Fibroblast of skin of left biceps (primary cell): ENCODE measurements around the gene SMARCE1.
"Not testable (repeated sequence)": the region's sequence is repeated elsewhere in the genome, so short reads cannot be mapped to it uniquely, and the experiment has no call there.

Source experiments
- DNase-seq, 2 experiments: peaks; one replicate each; pipeline ENCODE4 v3.0.0-alpha.2; 2013; ENCODE audit warnings: low read depth in 2 of 2

Gene SMARCE1

DNA sequence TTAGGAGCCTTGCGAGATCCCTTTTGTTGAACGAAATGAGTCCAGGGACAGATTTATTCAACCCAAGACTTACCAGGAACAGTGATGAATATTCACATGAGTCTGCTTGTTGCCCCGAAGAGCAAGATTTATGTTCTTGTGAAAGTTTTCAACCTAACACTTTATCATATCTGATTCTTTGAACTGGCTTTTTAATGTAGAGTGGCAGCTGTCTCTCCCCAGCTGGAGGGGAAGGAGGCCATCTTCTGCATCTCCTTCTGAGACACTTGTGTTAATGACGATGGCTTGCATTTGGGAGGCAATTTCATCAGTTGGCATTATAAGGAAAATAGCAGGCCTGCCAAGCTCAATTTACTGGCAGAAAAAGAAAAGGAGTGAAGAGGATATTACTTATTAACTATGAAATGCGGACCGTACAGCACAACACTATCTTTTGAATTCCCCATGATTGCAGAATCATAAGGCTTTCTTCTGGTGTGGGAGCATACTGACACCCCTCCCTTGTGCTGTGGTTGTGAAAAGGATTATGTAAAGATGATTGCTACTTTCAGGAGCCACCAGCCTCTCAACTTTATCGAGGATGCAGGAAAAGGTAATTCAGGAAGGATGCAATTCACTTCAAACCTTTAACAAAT lies 35.7 kb downstream of the SMARCE1 start:
- DNase-seq: no peak

DNA sequence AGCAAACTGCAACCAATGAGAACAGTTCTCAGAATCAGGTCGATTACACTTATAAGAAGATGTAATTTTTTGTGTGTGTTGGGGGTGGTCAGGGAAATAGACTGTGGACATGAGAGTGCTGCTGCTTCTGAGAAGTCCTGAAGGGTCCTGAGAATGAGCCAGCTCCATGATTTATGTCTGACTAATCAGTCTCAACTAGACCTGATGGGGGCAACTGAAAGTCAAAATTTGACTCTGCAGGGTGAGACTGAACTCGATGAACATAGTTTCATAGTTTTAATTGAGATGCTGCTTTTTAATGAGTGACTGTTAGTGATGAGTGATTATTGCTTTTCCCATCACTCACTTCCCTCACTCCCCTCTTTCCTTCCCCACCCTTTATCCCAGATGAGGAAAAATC lies 37.3 kb downstream of the SMARCE1 start:
- DNase-seq: no peak

DNA sequence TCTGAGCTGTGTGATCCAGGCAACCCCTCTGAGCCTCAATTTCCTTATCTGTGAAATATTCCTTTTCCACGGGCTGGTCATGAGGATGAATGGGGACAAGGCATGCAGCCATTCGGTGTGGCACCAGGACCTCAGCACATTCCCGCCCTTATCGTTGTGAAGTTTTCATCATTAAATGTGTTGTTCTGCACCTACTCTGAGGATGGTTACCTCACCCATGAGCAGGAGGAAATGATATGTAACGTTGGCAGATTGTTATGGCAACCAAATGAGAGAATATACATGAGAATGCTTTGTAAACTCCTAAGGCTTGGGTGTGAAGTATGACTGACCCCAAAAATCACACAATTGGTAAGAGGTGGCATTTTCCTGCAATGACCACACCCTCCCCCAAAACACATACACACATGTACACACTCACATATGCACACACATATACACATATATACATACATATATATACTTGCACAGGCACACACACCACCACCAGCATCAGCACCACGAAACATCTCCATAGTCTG lies 39.5 kb downstream of the SMARCE1 start:
- no peak for DNase-seq

DNA sequence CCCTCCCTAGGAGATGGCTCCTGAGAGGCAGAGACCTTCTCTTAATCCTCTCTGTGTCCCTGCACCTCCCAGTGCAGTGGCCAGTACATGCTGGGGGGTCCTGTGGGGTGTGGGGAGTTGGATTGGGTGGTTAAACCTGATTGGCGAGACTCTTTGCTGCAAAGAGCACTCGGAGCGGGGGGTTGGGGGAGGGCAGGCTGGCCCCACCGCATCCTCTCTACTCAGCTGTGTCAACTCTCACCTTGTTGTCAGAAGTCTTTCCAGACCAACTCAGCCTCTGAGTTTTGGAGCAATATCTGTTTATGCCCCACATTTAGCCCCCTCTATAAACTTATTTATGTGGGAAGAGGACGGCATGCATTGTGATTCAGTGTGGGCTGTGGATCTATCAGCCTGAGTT lies 40.0 kb downstream of the SMARCE1 start:
- no peak for DNase-seq

DNA sequence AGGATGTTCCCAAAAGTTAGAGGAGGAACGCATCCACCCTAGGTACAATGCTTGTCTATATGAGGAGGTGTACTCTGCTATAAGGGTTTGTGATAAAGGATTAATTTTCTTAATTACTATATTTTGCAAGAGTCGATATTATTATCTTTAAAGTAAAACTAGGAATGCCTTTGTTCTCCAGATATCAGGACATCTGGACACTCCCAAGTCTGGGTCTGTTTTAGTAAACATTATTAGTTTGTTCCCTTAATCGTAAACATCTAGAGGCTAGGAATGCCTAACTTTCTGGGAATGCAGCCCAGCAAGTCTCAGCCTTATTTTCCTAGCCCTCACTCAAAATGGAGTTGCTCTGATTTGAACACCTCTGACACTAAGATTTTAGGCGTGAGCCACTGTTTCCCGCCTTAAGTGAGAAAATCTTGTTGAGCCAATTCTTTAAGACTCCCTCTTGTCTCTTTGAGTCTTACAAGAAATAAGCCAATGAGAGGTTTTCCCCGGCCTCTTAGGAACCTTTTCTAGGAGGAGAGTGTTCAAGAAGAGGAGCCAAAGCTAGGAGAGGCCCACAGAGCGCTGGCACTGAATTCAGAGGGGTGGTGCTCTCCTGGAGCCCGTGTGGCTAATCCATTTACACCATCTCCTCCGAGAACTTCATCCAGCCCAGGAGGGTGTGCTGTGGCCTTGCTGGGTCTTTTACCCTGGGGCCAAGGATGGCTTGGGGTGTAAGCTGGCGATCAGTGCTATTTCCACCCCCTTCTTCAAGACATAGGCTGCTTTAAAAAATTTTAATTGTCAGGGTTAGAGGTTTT lies 40.9 kb downstream of the SMARCE1 start:
- no peak for DNase-seq

DNA sequence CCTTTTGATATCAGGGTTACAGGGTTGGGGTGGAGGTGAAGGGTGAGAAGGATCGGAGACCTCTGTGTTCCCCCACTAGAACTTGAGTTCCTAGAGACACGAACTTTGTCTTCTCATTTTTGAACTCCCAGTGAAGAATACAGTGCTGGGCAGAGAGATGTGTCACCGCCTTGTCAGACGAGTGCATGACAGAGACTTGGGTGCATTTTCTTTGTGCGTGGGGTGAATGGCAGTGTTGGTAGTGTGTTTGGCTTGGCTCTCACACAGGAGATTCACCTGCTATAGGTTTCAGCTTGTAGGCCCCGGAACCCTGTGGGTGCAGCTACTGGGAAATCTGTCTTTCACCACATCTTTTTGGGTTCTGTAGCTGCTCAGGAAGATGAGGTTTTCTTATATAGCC lies 42.3 kb downstream of the SMARCE1 start:
- no peak for DNase-seq

DNA sequence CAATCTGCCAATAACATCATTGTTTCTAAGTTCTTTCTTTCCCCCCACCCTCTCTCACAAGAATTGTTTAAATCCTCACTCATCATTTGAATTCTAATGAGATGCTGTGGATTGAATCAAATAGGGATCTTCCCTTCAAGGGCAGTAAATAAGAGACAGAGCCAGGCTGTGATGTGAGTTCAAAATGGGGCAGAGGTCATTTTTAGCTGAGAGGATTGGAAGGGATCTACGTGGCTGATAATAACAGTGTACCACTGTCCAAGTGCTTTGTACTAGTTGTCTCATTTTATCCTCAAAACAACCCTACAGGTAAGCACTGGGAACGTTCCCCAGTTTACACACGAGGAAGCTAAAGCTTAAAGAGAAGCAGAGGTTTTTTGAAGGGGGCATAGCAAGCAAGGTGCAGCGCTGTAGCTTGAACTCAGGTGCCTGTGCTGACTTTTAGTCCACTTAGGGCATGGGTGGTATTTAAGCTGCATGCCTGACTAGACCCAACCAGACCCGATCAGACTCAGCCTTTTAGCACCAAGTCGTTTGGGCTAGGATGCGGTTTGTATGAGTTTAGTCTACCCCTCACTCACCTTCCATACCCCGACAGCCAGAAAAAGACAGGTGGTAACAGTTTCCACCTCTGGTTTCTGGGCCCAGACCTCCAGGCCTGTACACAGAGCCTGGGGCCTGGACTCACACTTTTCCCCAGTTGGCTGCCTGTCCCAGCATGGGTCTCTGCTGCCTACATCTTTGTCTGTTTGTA lies 43.1 kb downstream of the SMARCE1 start:
- no peak for DNase-seq

DNA sequence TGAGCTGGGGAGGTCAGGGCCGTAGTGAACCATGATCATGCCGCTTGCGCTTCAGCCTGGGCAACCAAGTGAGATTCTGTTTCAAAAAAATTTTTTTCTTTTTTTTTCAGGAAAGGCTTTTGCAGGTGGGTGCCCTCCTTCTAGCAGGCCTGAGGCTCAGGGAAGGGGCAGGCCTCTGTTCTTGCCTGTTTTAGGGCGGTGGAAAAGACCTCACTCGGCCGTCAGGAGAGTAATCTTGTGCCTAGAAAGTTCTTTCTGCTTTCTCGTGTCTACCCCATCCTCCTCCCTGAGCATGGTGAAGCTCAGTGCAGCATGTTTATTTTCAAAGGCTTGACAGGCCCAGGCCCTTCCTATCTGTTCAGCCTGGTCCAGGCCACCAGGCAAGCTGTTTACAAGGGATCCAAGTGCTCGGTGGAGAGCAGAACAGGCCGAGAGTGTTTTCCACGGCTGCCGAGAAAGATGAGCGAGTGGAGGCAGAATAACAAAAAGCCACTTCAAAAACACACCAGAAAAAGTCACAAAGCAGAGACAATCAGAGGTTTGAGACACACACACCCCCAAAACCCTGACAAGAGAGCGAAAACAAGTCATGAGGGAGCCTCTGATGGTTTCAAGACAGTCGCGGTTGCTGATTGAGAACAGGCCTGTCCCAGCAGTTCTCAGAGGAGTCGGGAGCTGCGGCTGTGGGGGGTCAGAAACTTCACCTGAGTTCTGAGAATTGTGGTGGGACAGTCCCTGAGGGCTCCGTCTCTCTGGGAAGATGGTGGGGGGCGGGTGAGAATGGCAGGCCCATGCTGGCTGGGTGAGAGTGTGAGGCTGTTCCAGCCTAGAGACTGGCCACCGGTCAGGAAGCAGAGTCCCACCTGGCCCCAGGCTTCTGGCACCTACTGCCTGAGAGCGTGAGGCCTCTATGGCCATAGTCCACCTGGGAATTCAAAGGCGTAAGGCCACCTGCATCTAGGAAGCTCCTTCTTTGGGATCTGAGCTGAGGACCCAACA lies 44.9 kb downstream of the SMARCE1 start:
- DNase-seq: no peak

DNA sequence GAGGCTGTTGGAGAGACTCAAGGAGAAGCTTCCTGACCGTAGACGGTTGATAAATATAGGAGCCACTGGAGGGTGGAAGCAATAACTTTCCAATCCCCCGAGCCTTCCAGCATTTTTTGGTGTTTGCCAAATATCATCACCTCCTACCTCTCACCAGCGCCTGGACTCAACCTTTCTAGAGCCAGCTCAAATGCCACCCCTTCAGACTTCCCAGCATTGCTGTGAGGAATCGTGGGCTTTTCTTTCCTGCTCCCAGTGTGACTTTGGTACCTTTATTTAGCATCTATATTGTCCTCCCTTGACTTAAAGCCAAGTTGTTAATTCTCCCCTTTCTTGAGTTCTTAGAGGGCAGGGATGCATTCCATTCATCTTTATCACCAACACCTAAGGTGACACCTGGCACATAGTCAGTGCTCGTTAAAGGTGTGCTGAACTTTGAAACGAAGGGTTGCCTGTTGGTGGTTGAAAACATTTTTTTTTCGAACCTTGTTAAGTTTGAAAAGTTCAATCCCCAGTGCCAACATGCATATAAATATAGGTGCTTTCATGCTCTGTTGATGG lies 47.1 kb downstream of the SMARCE1 start:
- DNase-seq: no peak

DNA sequence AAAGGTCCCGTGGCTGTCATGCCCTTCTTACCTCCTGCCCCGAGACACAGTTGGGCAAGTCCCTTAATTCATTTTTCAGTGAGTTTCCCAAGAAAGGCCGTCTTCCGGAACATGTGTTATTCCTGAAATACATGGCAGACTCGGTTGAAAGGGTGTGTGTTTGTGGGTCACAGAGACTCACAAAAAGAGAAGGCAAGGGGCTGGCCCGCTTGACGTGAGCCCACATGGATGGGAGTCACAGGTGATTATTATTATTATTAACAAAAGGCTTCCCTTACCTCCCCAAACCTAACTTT lies 48.2 kb downstream of the SMARCE1 start:
- no peak for DNase-seq

DNA sequence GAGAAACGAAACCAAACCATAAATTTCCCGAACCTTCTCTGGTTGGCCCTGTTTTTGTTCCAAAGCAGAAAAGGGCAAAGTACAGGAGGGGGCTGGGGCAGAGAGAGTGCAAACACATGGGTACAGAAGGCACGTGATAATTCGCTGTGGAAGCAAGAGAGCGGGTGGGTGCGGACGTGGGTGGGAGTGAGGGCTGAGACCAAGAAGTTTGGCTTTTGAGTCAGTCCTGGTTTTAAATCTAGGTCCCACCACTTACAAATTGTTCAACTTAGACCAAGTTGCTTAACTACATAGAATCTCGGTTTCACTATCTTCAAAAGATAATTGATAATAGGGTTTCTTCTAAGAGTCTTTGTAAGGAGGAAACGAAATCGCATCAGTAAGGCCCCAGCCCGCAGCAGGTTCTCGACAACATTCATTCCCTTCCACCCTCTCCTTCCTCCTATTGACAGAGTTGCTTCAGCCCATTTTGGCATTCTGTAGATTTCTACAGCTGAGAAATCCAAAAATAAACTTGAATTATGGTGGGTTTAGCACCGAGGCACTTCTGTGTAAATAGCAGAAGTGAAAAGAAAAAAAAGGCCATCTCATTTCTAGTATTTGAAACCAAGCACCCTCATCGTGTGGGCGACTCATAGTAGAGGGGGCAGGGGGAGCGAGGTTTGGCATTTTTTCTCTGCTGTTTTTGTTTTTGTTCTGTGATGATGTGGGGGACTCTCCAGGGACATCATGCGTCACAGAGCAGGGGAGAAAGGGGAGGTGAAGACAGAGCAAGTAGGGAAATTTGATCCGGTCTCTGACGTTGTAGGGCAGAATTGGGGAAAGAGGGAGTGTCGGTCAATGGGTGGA lies 48.8 kb downstream of the SMARCE1 start:
- no peak for DNase-seq

DNA sequence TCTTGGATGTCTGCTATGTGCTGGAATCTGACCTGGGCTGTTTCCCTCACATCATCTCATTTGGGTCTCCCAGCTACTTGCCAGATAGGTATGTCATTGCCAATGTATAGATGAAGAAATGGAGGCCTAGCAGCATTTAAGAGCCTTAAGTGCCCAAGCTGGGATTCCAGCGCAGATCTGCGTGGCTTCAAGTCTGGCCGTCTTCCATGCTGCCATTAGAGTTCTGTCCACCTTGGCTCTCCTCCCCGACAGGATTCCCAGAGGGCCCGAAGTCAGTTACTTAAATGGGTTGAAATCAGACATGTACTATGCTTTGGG lies 49.4 kb downstream of the SMARCE1 start:
- DNase-seq: no peak

DNA sequence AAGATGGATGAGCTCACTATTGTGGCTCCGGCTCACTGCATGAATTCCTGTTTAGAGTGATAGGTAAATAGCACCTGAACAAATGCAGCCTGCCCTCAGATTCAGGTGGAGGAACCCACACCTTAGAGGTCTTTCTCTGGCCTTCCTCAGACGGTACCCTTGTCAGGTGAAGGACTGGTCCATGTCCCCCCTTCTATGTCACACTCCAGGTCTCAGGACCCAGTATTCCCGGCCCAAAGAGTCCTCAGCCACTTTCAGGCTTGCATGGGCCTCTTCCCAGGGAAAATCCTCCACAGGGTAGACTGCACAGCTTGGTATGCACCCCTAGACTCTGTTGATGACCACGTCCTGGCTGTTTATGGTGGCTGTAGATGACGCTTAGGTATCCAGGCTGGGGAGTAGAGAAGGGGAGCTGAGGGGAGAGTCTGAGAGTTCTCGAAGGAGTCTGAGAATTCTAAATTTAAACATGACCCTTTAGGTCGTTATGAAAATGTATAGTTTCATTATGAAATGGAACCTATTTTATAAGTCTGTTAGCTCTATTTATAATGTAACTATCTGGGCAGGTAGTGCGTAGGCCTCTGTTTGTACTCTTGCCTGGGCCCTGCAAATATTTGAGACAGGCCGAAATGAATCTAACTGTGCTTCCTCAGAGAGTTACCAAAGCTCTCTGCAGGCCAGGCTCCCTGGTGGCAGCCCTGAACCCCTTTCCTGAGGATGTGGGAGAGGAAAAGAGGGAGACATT lies 49.9 kb downstream of the SMARCE1 start:
- DNase-seq: no peak

DNA sequence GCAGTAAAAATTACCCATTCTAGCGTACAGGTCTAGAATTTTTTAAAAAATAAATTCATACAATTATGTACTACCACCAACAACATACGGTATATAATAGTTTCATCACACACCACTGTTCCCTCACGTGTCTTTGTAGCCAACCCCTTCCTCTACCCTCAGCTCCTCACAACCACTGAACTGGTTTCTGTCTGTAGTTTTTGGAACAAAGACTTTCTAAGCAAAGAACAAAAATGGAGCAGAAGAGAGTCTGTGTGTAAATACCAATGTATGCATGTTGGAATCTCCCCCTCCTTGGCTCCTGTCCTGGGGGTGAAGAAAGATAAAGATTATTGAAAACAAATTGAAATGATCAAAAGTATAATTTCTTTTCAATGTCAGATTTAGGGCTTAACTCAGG lies 50.5 kb downstream of the SMARCE1 start:
- DNase-seq: no peak

DNA sequence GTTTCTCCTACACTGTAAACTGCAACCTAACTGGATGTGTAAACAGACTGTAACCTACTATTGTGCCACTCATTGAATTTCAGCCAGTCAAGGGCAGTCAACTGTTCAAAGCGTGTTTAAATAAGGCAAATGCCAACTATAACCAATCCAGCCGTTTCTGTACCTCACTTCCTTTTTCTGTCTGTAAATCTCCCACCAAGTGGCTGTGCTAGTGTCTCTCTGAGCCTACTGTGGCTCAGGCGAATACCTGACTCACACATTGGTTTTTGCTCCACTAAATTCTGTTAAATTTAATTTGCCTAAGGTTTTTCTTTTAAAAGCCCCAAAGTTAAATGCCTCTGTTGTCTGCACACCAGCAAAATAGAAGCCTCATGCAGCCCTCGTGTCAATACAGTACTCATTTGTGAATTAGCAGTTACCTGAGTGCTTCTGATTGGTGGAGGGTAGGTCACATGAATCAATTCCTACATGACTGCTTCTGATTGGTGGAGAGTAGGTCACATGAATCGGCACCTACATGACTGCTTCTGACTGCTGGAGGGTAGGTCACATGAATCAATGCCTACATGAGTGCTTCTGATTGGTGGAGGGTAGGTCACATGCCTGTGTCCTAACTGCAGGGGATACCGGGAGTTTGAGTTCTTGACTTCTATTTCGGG lies 51.2 kb downstream of the SMARCE1 start:
- DNase-seq: no peak

DNA sequence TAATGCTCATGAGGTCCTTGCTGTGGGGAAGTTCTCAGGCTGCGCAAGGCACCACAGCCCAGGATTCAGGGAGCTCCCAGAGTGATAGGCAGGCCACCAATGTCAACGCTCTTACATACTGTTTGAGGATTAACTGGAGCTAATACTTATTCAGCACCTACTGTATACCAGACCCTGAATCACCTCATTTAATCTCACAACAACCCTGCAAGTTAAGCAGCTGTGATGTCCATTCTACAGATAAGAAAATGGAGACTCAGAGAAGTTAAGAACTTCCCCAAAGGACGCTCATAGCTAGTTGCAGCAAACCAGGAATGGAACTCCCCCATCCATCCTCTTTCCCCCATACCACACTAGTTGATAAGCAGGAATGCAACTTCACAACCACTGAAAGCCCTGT lies 56.9 kb downstream of the SMARCE1 start:
- DNase-seq: no peak

DNA sequence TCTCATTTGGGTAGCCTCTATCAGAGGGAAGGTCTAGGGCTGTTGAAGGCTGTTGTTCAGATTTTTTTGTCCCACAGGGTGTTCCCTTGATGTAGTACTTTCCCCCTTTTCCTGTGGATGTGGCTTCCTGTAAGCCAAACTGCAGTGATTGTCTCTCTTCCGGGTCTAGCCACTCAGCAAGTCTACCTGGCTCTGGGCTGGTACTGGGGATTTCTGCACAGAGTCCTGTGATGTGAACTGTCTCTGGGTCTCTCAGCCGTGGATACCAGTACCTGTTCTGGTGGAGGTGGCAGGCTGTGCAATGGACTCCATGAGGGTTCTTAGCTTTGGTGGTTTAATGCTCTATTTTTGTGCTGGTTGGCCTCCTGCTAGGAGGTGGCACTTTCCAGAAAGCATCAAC lies 59.1 kb downstream of the SMARCE1 start:
- DNase-seq: no peak

DNA sequence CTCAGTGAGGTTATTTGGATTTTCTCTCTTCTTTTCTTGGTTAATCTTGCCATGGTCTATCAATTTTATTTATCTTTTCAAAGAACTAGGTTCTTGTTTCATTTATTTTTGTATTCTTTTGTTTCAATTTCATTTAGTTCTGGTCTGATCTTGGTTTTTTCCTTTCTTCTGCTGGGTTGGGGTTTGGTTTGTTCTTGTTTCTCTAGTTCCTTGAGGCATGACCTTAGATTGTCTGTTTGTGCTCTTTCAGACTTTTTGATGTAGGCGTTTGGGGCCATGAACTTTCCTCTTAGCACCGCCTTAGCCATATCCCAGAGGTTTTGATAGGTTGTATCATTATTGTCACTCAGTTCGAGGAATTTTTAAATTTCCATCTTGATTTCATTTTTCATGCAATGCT lies 61.4 kb downstream of the SMARCE1 start:
- DNase-seq: not testable (repeated sequence)

DNA sequence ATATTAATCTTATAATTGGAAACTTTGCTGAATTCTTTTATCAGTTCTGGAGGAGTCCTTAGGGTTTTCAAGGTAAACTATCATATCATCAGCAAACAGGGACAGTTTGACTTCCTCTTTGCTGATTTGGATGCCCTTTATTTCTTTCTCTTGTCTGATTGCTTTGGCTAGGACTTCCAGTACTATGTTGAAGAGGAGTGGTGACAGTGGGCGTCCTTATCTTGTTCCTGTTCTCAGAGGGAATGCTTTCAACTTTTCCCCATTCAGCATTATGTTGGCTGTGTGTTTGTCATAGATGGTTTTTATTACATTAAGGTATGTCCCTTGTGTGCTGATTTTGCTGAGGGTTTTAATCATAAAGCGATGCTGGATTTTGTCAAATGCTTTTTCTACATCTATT lies 62.7 kb downstream of the SMARCE1 start:
- DNase-seq: not testable (repeated sequence)
